Hindlimb muscle (tissue), 1 donor: ENCODE measurements around the gene TPSG1. TPM values are rescaled to one million over a fixed set of nuclear protein-coding genes. Genes with fewer than 3 reads are reported as not detected.

Experiments used
- DNase-seq: peaks from one replicate; pipeline ENCODE4 v3.0.0-alpha.2; 2013
- polyA plus RNA-seq: library from polyadenylated mRNA; unstranded; fragments of 120-200 nt; gene quantifications from one replicate; pipeline ENCODE4 v1.2.1, GENCODE V29; 2013; ENCODE audit not compliant: insufficient read length

TPSG1 gene
- polyA plus RNA-seq, 1 donor: 1.5 TPM

GRCh38 chr16:1176280-1176897 lies 48.7 kb downstream of the TPSG1 start:
- DNase-seq: no peak

GRCh38 chr16:1175566-1176279 lies 49.3 kb downstream of the TPSG1 start:
- no peak for DNase-seq

- DNase-seq: no peak
Measured at GRCh38 chr16:1174477-1175357, 50.4 kb downstream of the TPSG1 start.

- no peak for DNase-seq
Measured at GRCh38 chr16:1173788-1174451, 51.1 kb downstream of the TPSG1 start.

- no peak for DNase-seq
Measured at GRCh38 chr16:1172651-1173050, 52.4 kb downstream of the TPSG1 start.

GRCh38 chr16:1171854-1172428 lies 53.1 kb downstream of the TPSG1 start:
- DNase-seq: no peak

Other genes starting within 250 kb of the TPSG1 start
- 43.7 TPM for gene SOX8, start 243.5 kb downstream of the TPSG1 start, polyA plus RNA-seq
- not detected for gene SSTR5, start 152.5 kb downstream of the TPSG1 start, polyA plus RNA-seq
- gene C1QTNF8, start 129.0 kb downstream of the TPSG1 start, polyA plus RNA-seq: not detected
- gene CACNA1H, start 72.2 kb downstream of the TPSG1 start, polyA plus RNA-seq: 69.6 TPM
- gene TPSB2, start 4.9 kb upstream of the TPSG1 start, polyA plus RNA-seq: 2.7 TPM
- 1.0 TPM for gene TPSAB1, start 15.4 kb upstream of the TPSG1 start, polyA plus RNA-seq
- gene TPSD1, start 30.8 kb upstream of the TPSG1 start, polyA plus RNA-seq: not detected
- gene UBE2I, start 84.4 kb upstream of the TPSG1 start, polyA plus RNA-seq: 101 TPM
- gene BAIAP3, start 108.4 kb upstream of the TPSG1 start, polyA plus RNA-seq: 0.72 TPM
- gene TSR3, start 126.6 kb upstream of the TPSG1 start, polyA plus RNA-seq: 59.2 TPM
- gene GNPTG, start 126.7 kb upstream of the TPSG1 start, polyA plus RNA-seq: 40.6 TPM
- 9.8 TPM for gene UNKL, start 189.4 kb upstream of the TPSG1 start, polyA plus RNA-seq
- gene UQCC4, start 195.5 kb upstream of the TPSG1 start, polyA plus RNA-seq: 11.9 TPM
- gene PERCC1, start 205.8 kb upstream of the TPSG1 start, polyA plus RNA-seq: 0.43 TPM
- 2.5 TPM for gene CCDC154, start 219.3 kb upstream of the TPSG1 start, polyA plus RNA-seq
- gene CLCN7, start 249.8 kb upstream of the TPSG1 start, polyA plus RNA-seq: 39.9 TPM